Mesothelial cell of epicardium (in vitro differentiated cells): ENCODE measurements around the gene GREM2. TPM values are rescaled to one million over a fixed set of nuclear protein-coding genes. Genes with fewer than 3 reads are reported as not detected.

Experiments
- DNase-seq, 2 experiments: peaks; one replicate each; pipeline ENCODE4 v3.0.0; 2021; ENCODE audit warnings: low spot score in 2 of 2; ENCODE audit not compliant: unreplicated experiment in 2 of 2
- H3K27ac Mint-ChIP-seq: 2 replicates; pipeline ENCODE4 v1.8.0; 2021; ENCODE audit warnings: mixed read lengths
- H3K27me3 Mint-ChIP-seq: 2 replicates; pipeline ENCODE4 v1.8.0; 2021; ENCODE audit warnings: low read depth, mixed read lengths
- H3K36me3 Mint-ChIP-seq: 2 replicates; pipeline ENCODE4 v1.8.0; 2021; ENCODE audit warnings: mixed read lengths
- H3K4me1 Mint-ChIP-seq: 2 replicates; pipeline ENCODE4 v1.8.0; 2021; ENCODE audit warnings: mixed read lengths
- H3K4me3 Mint-ChIP-seq: 2 replicates; pipeline ENCODE4 v1.8.0; 2021; ENCODE audit warnings: mild to moderate bottlenecking, moderate library complexity, mixed read lengths
- H3K9me3 Mint-ChIP-seq: 2 replicates; pipeline ENCODE4 v1.8.0; 2021; ENCODE audit warnings: mixed read lengths
- total RNA-seq: library from RNA; stranded (reverse); gene quantifications from 3 replicates; pipeline ENCODE4 v1.2.1, GENCODE V29; 2021
- TF ChIP-seq, protein P1 (sequence below): fragments of 200-600 bp; sonication (generic); IDR thresholded peaks from one replicate; pipeline ENCODE4 v1.5.0; 2021; ENCODE audit warnings: antibody characterized with exemption; ENCODE audit not compliant: unreplicated experiment

GREM2 gene
- total RNA-seq, 1 donor from 2014 or later: 0.16 TPM

DNA sequence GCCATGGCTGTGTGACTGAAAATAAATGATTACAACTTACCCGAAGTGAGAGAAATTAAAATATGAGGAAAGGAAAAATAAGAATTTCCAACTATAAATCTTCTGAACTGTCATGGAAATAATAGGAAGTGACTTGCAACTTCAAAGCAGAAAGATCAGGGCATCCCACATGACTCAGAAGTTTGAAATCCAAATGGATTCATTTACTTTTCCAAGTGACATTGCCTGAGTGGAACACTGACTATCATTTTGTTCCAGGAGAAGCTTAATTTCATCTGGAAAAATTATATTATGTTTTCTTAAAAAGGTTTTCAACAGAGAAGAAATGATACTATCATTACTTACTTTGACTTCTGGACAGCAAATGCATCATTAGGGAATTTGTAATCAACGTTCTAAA lies 110.8 kb downstream of the GREM2 start:
- Mint-ChIP-seq H3K4me1 (peaks cover 6% of the 10 kb centered on the region), H3K27ac (no peak overlapping the region), H3K36me3 (no peaks in the 10 kb centered on the region), H3K27me3 (no peaks in the 10 kb centered on the region), H3K4me3 (no peak overlapping the region), H3K9me3 (peaks cover 4% of the 10 kb centered on the region)
- no peak for DNase-seq
- TF ChIP-seq, protein P1, sequence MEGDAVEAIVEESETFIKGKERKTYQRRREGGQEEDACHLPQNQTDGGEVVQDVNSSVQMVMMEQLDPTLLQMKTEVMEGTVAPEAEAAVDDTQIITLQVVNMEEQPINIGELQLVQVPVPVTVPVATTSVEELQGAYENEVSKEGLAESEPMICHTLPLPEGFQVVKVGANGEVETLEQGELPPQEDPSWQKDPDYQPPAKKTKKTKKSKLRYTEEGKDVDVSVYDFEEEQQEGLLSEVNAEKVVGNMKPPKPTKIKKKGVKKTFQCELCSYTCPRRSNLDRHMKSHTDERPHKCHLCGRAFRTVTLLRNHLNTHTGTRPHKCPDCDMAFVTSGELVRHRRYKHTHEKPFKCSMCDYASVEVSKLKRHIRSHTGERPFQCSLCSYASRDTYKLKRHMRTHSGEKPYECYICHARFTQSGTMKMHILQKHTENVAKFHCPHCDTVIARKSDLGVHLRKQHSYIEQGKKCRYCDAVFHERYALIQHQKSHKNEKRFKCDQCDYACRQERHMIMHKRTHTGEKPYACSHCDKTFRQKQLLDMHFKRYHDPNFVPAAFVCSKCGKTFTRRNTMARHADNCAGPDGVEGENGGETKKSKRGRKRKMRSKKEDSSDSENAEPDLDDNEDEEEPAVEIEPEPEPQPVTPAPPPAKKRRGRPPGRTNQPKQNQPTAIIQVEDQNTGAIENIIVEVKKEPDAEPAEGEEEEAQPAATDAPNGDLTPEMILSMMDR: no peak

DNA sequence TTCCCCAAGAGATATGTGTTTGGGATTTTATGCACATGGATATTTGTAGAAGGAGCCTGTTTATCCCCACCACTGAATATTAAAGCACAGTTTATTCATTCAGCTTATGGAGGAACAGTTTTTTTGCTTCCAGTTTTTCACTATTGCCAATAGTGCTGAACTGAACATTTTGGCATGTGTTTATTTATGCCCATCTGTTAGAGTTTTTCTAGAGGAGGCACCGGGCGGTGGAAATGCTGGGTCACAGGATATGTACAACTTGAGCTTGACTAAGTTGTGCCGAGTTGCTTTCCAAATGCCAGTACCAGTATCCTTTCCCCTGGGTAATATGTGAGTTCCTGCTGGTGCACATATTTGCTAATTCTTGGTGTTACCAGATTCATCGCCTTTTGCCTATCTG lies 111.3 kb downstream of the GREM2 start:
- DNase-seq: no peak
- no peak overlapping the region for H3K27ac Mint-ChIP-seq
- H3K4me3 Mint-ChIP-seq: no peak overlapping the region
- peaks cover 6% of the 10 kb centered on the region for H3K4me1 Mint-ChIP-seq
- TF ChIP-seq, protein P1: no peak
- peaks cover 4% of the 10 kb centered on the region for H3K9me3 Mint-ChIP-seq
- no peaks in the 10 kb centered on the region for H3K36me3 Mint-ChIP-seq
- no peaks in the 10 kb centered on the region for H3K27me3 Mint-ChIP-seq

DNA sequence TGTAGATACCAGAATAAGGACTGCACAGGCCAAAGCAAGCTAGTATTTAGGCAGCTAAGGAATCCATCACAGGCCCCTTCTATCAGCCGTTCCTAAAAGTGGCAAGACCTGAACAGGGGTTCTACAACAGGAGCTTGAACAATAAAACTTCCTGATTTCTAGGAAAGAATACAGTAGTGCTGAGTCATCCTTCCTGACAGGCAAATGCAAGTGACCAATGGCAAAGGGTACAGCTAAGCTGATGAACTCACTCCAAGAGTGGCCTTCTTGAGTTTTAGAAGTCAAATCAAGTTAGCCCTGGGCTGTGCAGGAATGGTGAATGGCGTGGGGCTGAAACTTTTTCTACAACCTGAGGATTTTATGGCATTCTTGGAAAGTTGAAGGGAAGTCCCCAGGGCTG lies 112.9 kb downstream of the GREM2 start:
- TF ChIP-seq, protein P1: no peak
- Mint-ChIP-seq H3K36me3 (no peaks in the 10 kb centered on the region), H3K27ac (no peak overlapping the region), H3K9me3 (peaks cover 4% of the 10 kb centered on the region), H3K27me3 (no peaks in the 10 kb centered on the region), H3K4me3 (no peak overlapping the region), H3K4me1 (peaks cover 6% of the 10 kb centered on the region)
- DNase-seq: no peak

DNA sequence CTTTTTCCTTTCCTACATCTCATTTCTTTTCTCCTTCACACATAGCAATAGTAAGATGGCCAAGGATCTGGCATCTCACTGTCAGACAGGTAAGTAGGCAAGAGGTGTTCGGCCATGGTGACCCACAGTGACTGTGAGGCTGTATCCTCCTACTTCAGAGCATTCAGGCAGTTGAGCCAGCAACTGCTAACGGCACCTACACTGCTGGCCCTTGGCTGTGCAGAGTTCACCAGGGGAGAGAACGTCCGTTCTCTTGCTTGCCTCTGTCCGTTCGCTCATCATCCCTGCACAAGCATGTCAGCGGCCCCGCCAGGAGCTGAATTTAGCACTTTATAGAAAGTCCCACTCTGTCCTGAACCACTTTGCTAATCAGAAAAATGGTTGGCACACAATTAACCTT lies 113.6 kb downstream of the GREM2 start:
- Mint-ChIP-seq H3K4me3 (no peak overlapping the region), H3K9me3 (peaks cover 4% of the 10 kb centered on the region), H3K36me3 (no peaks in the 10 kb centered on the region), H3K27me3 (no peaks in the 10 kb centered on the region), H3K27ac (no peak overlapping the region), H3K4me1 (peaks cover 6% of the 10 kb centered on the region)
- TF ChIP-seq, protein P1: no peak
- no peak for DNase-seq

DNA sequence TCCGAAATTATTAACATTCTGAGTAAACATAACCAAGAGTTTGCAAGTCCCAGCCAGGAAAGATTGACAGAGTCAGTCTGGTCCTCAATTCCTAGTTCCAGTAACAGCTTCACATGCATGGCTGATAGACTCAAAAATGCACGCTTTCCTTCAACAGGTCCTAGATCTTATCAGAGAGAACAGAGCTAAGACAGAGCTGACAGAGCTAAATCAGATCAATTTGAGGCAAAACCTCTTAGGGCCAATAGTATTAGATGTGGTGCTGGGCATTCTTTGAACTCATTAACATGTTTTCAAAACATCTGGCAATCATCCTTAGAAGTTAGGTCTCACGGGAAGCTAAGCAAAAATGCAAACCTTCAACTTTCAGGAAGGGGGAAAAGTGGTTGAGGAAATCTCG lies 114.0 kb downstream of the GREM2 start:
- Mint-ChIP-seq H3K36me3 (no peaks in the 10 kb centered on the region), H3K27me3 (no peaks in the 10 kb centered on the region), H3K27ac (no peak overlapping the region), H3K9me3 (peaks cover 4% of the 10 kb centered on the region), H3K4me1 (peaks cover 6% of the 10 kb centered on the region), H3K4me3 (no peak overlapping the region)
- TF ChIP-seq, protein P1: no peak
- DNase-seq: no peak

DNA sequence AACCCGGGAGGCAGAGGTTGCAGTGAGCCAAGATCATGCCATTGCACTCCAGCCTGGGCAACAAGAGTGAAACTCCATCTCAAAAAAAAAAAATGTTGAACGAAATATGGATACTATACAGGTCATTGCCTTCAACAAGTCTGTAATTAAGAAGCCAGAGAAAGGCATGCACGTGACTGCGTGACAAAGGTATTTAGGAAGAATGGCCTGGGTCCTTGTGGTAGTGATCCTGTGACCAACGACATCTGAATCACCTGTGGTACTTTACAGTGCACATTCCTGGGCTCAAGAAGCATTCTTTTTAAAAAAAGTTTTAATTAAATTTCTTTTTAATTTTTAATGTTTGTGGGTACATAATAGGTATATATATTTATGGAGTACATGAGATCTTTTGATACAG lies 115.0 kb downstream of the GREM2 start:
- H3K27me3 Mint-ChIP-seq: no peaks in the 10 kb centered on the region
- TF ChIP-seq, protein P1: no peak
- H3K27ac Mint-ChIP-seq: no peak overlapping the region
- peaks cover 6% of the 10 kb centered on the region for H3K4me1 Mint-ChIP-seq
- H3K9me3 Mint-ChIP-seq: peaks cover 4% of the 10 kb centered on the region
- H3K36me3 Mint-ChIP-seq: no peaks in the 10 kb centered on the region
- no peak for DNase-seq
- no peak overlapping the region for H3K4me3 Mint-ChIP-seq
